GM19035 (cell line): Measurements from ENCODE around the gene RAB4B.
"Not testable (repeated sequence)": the region's sequence is repeated elsewhere in the genome, so short reads cannot be mapped to it uniquely, and the experiment has no call there.

ENCODE experiments used
- ATAC-seq: cut with Tn5 transposase; IDR thresholded peaks from one replicate; pipeline ENCODE4 v1.9.1; 2021; ENCODE audit not compliant: unreplicated experiment

The RAB4B gene

DNA sequence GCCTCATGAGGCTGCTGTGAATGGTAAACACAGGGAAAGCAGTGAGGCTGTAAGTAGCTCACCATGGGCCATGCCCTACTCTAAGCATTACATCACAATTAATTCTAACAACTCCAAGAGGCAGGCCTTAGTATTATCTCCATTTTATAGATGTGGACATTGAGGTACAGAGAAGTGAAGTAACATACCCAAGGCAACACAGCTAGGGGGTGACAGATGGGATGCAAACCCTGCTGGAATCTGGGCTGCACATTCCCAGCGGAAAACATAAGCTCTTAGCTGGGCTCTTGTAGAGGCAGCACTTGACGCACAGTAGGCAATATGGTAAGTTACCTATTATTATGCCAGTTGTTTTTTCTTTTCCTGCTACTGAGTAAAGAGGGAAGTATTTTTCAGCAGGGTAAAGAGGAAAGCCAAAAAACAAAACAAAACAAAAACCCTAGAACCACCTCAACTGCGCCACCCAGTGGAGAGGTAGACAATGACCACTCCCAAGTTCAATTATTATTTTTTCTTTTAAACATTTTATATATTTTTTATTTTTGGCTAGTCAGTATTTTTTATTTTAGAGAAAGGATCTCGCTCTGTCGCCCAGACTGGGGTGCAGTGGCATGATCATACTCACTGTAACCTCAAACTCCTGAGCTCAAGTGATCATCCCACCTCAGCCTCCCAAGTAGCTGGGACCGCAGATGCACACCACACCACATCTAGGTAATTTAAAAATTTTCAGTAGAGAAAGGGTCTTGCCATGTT is 41.6 kb downstream of the RAB4B start:
- not testable (repeated sequence) for ATAC-seq

GRCh38 chr19:40822161-40822560 is 44.1 kb downstream of the RAB4B start:
- no peak for ATAC-seq

- not testable (repeated sequence) for ATAC-seq
Measured at GRCh38 chr19:40822704-40823553, 44.9 kb downstream of the RAB4B start.

DNA sequence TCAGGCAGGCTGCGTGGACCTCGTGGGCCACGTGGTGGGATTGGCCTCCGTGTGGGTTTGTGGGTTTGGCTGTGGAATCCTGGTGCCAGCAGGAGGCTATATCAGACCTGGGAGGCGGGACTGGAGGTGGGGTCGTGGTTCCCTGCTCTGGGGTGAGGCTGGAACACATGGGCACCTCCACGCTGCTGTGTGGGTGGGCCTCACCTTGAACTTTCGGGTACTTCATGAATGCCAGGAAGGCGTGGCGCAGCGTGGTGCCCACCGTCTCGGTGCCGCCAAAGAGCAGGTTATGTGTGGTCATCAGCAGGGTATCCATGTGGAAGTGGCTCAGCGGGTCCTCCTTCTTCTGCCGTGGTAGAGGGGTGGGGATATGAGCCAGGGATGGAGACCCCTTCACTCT is 46.9 kb downstream of the RAB4B start:
- ATAC-seq: not testable (repeated sequence)

DNA sequence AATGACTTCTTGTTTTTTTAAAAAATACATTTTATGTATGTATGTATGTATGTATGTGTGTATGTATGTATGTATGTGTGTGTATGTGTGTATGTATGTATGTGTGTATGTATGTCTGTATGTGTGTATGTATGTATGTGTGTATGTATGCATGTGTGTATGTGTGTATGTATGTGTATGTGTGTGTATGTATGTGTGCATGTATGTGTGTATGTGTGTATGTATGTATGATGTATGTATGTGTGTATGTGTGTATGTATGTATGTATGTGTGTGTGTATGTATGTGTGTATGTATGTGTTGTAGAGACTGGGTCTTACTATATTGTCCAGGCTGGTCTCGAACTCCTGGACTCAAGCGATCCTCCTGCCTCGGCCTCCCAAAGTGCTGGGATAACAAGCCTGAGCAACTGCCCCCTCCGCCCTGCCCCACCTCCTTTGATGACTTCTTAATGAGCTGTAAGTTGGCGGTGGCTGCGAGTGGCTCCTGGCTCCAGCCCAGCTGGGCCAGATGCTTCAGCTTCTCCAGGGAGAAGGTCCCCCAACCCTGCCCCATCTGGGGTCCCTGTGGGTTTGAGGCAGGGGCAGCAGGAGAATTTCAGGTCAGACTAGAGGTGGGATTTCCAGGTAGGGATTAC is 47.5 kb downstream of the RAB4B start:
- ATAC-seq: not testable (repeated sequence)

DNA sequence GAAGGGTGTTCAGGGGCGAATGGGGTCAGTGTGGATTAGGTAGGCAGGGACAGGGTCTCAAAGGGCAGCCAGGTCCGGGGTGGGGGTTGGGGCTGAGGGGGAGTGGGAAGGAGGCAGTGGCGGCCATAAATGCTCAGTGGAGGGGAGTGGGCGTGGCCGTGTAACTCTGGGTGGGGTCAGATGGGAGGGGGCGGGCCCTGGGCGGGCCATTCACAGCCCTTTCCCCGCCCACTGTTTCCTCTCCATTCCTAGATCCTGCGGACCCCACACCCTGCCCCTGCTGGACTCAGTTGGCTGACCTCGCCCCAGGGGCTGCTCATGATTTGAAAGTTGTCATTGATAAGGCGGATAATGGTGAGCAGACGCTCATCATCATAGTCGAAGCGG is 48.3 kb downstream of the RAB4B start:
- not testable (repeated sequence) for ATAC-seq

GRCh38 chr19:40826699-40827385 is 48.8 kb downstream of the RAB4B start:
- ATAC-seq: not testable (repeated sequence)

DNA sequence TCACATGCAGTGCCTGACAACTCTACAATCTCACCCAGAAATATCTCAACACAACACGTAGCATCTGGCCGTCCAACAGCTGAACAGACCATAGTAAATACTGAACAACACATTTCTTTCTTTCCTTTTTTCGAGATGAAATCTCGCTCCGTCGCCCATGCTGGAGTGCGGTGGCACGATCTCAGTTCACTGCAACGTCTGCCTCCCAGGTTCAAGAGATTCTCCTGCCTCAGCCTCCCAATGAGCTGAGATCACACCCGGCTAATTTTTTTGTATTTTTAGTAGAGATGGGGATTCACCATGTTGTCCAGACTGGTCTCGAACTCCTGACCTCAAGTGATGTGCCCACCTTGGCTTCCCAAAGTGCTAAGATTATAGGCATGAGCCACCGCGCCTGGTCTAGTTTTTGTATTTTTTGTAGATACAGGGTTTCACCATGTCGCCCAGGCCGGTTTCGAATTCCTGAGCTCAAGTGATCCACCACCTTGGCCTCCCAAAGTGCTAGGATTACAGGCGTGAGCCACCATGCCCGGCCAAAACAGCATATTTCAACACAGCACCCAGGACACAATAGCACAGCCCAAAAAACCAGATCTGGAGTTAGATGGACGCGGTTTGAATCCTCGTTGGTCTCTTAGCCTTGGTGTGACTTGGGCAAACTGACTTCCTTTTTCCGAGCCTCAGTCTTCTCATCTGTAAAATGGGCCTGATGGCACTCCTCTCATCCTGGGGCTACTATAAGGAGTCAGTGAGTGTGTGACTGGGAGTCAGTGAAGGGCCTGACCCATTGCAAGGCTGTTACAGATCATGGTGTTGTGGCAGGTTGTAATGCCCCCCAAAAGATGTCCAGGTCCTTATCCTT is 49.6 kb downstream of the RAB4B start:
- ATAC-seq: no peak

DNA sequence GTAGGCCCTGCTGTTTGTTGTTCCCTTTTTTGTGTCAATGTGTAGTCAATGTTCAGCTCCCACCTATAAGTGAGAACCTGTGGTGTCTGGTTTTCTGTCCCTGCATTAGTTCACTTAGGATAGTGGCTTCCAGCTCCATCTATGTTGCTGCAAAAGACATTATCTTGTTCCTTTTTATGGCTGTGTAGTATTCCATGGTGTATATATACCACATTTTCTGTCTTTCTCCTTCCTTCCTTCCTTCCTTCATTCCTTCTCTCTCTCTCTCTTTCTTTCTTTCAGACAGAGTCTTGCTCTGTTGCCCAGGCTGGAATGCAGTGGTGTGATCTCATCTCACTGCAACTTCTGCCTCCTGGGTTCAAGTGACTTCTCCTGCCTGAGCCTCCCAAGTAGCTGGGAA is 51.2 kb downstream of the RAB4B start:
- no peak for ATAC-seq

DNA sequence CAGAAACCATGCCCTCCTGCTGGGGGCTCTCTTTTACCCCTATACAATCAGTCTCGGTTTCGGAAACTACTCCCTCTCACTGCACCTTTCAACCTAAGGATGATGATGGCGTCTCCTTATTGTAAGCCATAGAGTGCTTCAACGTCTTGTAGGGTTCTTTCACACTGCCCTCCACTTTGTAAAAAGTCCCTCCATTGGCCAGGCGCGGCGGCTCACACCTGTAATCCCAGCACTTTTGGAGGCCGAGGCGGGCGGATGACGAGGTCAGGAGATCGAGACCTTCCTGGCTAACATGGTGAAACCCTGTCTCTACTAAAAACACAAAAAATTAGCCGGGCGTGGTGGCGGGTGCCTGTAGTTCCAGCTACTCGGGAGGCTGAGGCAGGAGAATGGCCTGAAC is 52.7 kb downstream of the RAB4B start:
- ATAC-seq: not testable (repeated sequence)

DNA sequence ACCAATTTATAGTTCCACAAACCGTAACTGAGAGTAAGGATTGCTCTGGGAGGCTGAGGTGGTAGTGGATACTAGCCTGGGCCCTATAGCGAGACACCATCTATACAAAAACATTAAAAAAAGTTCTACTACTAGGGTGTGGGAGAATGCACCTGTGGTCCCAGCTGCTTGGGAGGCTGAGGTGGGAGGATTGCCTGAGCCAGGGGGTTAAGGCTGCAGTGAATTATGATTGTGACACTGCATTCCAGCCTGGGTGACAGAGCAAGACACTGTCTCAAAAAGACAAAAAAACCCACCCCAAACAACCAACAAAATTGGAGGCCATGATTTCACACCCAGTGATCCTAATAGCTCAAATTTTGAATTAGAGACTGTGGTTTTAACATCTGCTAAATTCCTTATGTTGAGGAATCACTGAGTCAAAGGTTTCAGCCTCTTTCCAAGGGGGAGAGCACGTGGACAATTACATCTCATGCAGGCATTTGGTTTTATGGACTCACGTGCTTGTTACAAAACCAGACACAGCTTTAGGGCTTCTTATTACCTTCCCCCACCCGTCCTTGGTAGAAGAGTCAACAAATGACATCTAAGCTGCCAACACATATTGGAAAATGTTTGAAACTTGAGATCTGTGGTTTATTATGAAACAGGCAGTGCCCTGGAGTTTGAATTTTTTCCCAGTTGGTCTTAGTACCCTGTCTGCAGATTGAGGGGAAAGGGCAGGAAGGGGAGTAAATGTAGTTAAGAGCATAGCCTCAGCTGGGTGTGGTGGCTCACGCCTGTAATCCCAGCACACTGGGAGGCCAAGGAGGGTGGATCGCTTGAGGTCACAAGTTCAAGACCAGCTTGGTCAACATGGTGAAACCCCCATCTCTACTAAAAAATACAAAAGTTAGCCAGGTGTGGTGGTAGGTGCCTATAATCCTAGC is 53.7 kb downstream of the RAB4B start:
- ATAC-seq: no peak

DNA sequence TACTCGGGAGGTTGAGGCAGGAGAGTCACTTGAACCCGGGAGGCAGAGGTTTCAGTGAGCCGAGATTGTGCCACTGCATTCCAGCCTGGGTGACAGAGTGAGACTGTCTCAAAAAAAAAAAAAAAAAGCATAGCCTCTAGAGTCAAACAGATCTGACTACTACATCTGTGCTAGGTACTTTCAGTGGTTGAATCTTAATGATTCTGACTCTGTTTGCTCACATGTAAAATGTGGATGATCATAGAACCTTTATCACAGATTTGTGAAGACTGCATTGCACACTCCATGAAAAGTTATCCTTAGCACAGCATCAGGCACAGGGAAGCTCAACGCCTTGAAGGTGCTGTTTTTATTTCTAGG is 54.4 kb downstream of the RAB4B start:
- ATAC-seq: not testable (repeated sequence)

GRCh38 chr19:40833728-40834533 is 55.9 kb downstream of the RAB4B start:
- ATAC-seq: not testable (repeated sequence)

DNA sequence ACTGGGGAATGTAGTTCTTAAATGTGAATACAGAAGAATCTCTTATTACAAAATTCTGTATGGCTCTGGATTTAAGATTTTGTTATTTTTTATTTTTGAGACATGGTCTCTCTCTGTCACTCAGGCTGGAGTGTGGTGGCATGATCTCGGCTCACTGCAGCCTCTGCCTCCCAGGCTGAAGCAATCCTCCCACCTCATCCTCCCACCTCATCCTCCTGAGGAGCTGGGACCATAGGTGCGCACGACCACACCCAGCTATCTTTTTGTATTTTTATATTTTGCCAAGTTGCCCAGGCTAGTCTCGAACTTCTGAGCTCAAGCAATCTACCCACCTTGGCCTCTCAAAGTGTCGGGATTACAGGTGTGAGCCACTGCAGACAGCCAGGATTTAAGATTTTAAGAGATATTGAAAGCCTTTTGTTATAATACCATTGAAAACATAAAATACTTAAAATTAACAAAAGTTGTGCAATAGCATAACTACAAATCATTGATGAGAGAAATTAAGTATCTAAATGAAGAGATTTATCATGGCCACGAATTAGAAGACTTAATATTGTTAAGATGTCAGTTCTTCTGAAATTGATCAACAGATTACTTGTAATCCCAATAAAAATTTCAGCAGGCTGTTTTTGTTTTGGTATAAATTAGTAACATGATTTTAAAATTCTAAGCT is 58.8 kb downstream of the RAB4B start:
- ATAC-seq: no peak

- not testable (repeated sequence) for ATAC-seq
Measured at GRCh38 chr19:40838477-40838876, 60.4 kb downstream of the RAB4B start.

DNA sequence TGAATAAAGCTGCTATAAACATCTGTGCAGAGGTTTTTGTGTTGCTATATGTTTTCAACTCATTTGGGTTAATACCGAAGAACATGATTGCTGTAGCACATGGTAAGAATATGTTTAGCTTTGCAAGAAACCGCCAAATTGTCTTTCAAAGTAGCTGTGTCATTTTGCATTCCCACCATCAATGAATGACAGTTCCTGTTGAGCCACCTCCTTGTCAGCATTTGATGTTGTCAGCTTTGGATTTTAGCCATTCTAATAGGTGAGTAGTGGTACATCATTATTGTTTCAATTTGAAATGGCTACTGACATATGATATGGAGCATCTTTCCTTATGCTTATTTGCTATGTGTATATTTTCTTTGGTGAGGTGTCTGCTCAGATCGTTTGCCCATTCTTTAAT is 64.0 kb downstream of the RAB4B start:
- ATAC-seq: not testable (repeated sequence)

- not testable (repeated sequence) for ATAC-seq
Measured at GRCh38 chr19:40842997-40843652, 65.1 kb downstream of the RAB4B start.
